ENCODE data around the gene ARHGAP44. TPM values are rescaled to one million over a fixed set of nuclear protein-coding genes. Genes with fewer than 3 reads are reported as not detected.

The ARHGAP44 gene
- total and polyA plus RNA-seq, 2 experiments from 2014 or later: 5.8 to 16.4 TPM

- TF ChIP-seq ZNF462 (CRISPR knock-in tag; IDR thresholded peaks at IDR 0.05): no peak
- TF ChIP-seq REST (IDR thresholded peaks at IDR 0.05; ENCODE audit: unreplicated experiment): no peak
- no peak for TF ChIP-seq ZNF331 (CRISPR knock-in tag; IDR thresholded peaks at IDR 0.05; ENCODE audit: low read depth)
- TF ChIP-seq CTCF (conservative IDR thresholded peaks at IDR 0.05; ENCODE audit: low read depth in 2 of 2): no peak
- no peak for TF ChIP-seq EZH2 (IDR thresholded peaks at IDR 0.05; ENCODE audit: low read depth, unreplicated experiment)
- no peak for TF ChIP-seq EZH2phosphoT487 (IDR thresholded peaks at IDR 0.05; ENCODE audit: unreplicated experiment)
Observed at GRCh38 chr17:12961655-12962054, 172.4 kb downstream of the ARHGAP44 start (continued).

Data from GM23338 (cell line).